ENCODE results near the gene PCDHGA9. TPM values are rescaled to one million over a fixed set of nuclear protein-coding genes. Genes with fewer than 3 reads are reported as not detected.

PCDHGA9 gene
- under 1 TPM; 0.09 to 0.10 TPM for total RNA-seq

GRCh38 chr5:141402553-141403243, at the start of gene PCDHGA9:
TSS of gene PCDHGA9 (plus strand) at chr5:141402778. CDS start at chr5:141402953, 175 bp downstream.
- H3K9me3 Mint-ChIP-seq = peaks cover 4 to 6% of the 10 kb centered on the region in 2 donors
- peak within 1 kb of the TSS; percentile 67 to 75 for H3K4me3 Mint-ChIP-seq
- ATAC-seq (replicated peaks in 1 of 2) = no peak
- H3K36me3 Mint-ChIP-seq (ENCODE audit: insufficient read depth in 2 of 2) = peaks cover 16 to 20% of the 10 kb centered on the region in 2 donors
- peak within 1 kb of the TSS; percentile 82 for H3K27ac Mint-ChIP-seq
- H3K27me3 Mint-ChIP-seq (ENCODE audit: low read depth) = peaks cover 77% of the 10 kb centered on the region
- no peak for DNase-seq
- peaks cover 10% of the 10 kb centered on the region for H3K4me1 Mint-ChIP-seq (ENCODE audit: low read depth)

- Mint-ChIP-seq H3K4me1 (ENCODE audit: low read depth) (peaks cover 7% of the 10 kb centered on the region), H3K27me3 (ENCODE audit: low read depth) (peaks cover 81% of the 10 kb centered on the region), H3K27ac (no peak within 1 kb of the TSS), H3K9me3 (peaks cover 10 to 11% of the 10 kb centered on the region in 2 donors), H3K36me3 (ENCODE audit: insufficient read depth in 2 of 2) (peaks cover 14 to 16% of the 10 kb centered on the region in 2 donors), H3K4me3 (peak within 1 kb of the TSS; percentile 65 to 73)
- ATAC-seq (replicated peaks in 1 of 2) = no peak
- DNase-seq = no peak
Measured at GRCh38 chr5:141354900-141355469, 47.6 kb upstream of the PCDHGA9 start, which contains the start of gene PCDHGA4. TSS of gene PCDHGA4 (plus strand) at chr5:141355021. CDS start at chr5:141355108, 87 bp downstream.

- peaks cover 6% of the 10 kb centered on the region for H3K4me1 Mint-ChIP-seq (ENCODE audit: low read depth)
- H3K27me3 Mint-ChIP-seq (ENCODE audit: low read depth) = peaks cover 81% of the 10 kb centered on the region
- H3K4me3 Mint-ChIP-seq = peak overlapping the region in 1 of 2 donors; percentile 65
- H3K9me3 Mint-ChIP-seq = peaks cover 8% of the 10 kb centered on the region in 2 donors
- no peak overlapping the region for H3K27ac Mint-ChIP-seq
- DNase-seq (no peak), ATAC-seq (replicated peaks in 1 of 2) (no peak)
- peaks cover 12 to 16% of the 10 kb centered on the region in 2 donors for H3K36me3 Mint-ChIP-seq (ENCODE audit: insufficient read depth in 2 of 2)
Measured at GRCh38 chr5:141355641-141356040, 46.9 kb upstream of the PCDHGA9 start.

GRCh38 chr5:141356133-141356532, 46.4 kb upstream of the PCDHGA9 start:
- Mint-ChIP-seq H3K36me3 (ENCODE audit: insufficient read depth in 2 of 2) (peaks cover 17 to 21% of the 10 kb centered on the region in 2 donors), H3K9me3 (peaks cover 8 to 11% of the 10 kb centered on the region in 2 donors), H3K27me3 (ENCODE audit: low read depth) (peaks cover 82% of the 10 kb centered on the region), H3K4me3 (no peak overlapping the region), H3K27ac (no peak overlapping the region), H3K4me1 (ENCODE audit: low read depth) (peaks cover 6% of the 10 kb centered on the region)
- no peak for DNase-seq
- no peak for ATAC-seq (replicated peaks in 1 of 2)

- Mint-ChIP-seq H3K27me3 (ENCODE audit: low read depth) (peaks cover 89% of the 10 kb centered on the region), H3K9me3 (peaks cover 8 to 12% of the 10 kb centered on the region in 2 donors), H3K27ac (no peak overlapping the region), H3K4me3 (no peak overlapping the region), H3K4me1 (ENCODE audit: low read depth) (peaks cover 6% of the 10 kb centered on the region), H3K36me3 (ENCODE audit: insufficient read depth in 2 of 2) (peaks cover 22 to 24% of the 10 kb centered on the region in 2 donors)
- DNase-seq = no peak
- no peak for ATAC-seq (replicated peaks in 1 of 2)
Measured at GRCh38 chr5:141356950-141357349, 45.6 kb upstream of the PCDHGA9 start.

GRCh38 chr5:141359790-141360426, 42.7 kb upstream of the PCDHGA9 start, which contains the start of gene PCDHGB2:
TSS of gene PCDHGB2 (plus strand) at chr5:141359994. CDS start at chr5:141360136, 142 bp downstream.
- Mint-ChIP-seq H3K27me3 (ENCODE audit: low read depth) (peaks cover 92% of the 10 kb centered on the region), H3K9me3 (peaks cover 8 to 9% of the 10 kb centered on the region in 2 donors), H3K36me3 (ENCODE audit: insufficient read depth in 2 of 2) (peaks cover 30 to 33% of the 10 kb centered on the region in 2 donors), H3K4me3 (peak within 1 kb of the TSS; percentile 80 to 81), H3K27ac (peak within 1 kb of the TSS; percentile 30), H3K4me1 (ENCODE audit: low read depth) (peaks cover 6% of the 10 kb centered on the region)
- ATAC-seq (replicated peaks in 1 of 2) = peak; percentile 37 to 42
- no peak for DNase-seq

GRCh38 chr5:141360685-141361084, 41.9 kb upstream of the PCDHGA9 start:
- H3K27me3 Mint-ChIP-seq (ENCODE audit: low read depth) = peaks cover 92% of the 10 kb centered on the region
- H3K4me1 Mint-ChIP-seq (ENCODE audit: low read depth) = peaks cover 9% of the 10 kb centered on the region
- H3K36me3 Mint-ChIP-seq (ENCODE audit: insufficient read depth in 2 of 2) = peaks cover 34 to 39% of the 10 kb centered on the region in 2 donors
- H3K27ac Mint-ChIP-seq = no peak overlapping the region
- no peak for DNase-seq
- peak overlapping the region in 1 of 2 donors; percentile 17 for H3K4me3 Mint-ChIP-seq
- H3K9me3 Mint-ChIP-seq = peaks cover 9 to 15% of the 10 kb centered on the region in 2 donors
- ATAC-seq (replicated peaks in 1 of 2) = no peak

GRCh38 chr5:141362719-141363118, 39.9 kb upstream of the PCDHGA9 start:
- Mint-ChIP-seq H3K9me3 (peaks cover 9 to 15% of the 10 kb centered on the region in 2 donors), H3K4me1 (ENCODE audit: low read depth) (peaks cover 9% of the 10 kb centered on the region), H3K27me3 (ENCODE audit: low read depth) (peaks cover 86% of the 10 kb centered on the region), H3K4me3 (no peak overlapping the region), H3K27ac (peak overlapping the region; percentile 11), H3K36me3 (ENCODE audit: insufficient read depth in 2 of 2) (peaks cover 33 to 46% of the 10 kb centered on the region in 2 donors)
- ATAC-seq (replicated peaks in 1 of 2) (no peak), DNase-seq (no peak)

GRCh38 chr5:141363952-141364660, 38.5 kb upstream of the PCDHGA9 start, which contains the start of gene PCDHGA5:
TSS of gene PCDHGA5 (plus strand) at chr5:141364162. CDS start at chr5:141364331, 169 bp downstream.
- ATAC-seq (replicated peaks in 1 of 2) (no peak), DNase-seq (no peak)
- Mint-ChIP-seq H3K4me3 (no peak within 1 kb of the TSS), H3K36me3 (ENCODE audit: insufficient read depth in 2 of 2) (peaks cover 33 to 44% of the 10 kb centered on the region in 2 donors), H3K27ac (peak within 1 kb of the TSS; percentile 83), H3K27me3 (ENCODE audit: low read depth) (peaks cover 89% of the 10 kb centered on the region), H3K9me3 (peaks cover 9 to 14% of the 10 kb centered on the region in 2 donors), H3K4me1 (ENCODE audit: low read depth) (peaks cover 9% of the 10 kb centered on the region)

- DNase-seq = no peak
- peaks cover 89% of the 10 kb centered on the region for H3K27me3 Mint-ChIP-seq (ENCODE audit: low read depth)
Measured at GRCh38 chr5:141366016-141366896, 36.3 kb upstream of the PCDHGA9 start.

GRCh38 chr5:141369994-141370848, 32.4 kb upstream of the PCDHGA9 start, which contains the start of gene PCDHGB3:
TSS of gene PCDHGB3 (plus strand) at chr5:141370242. CDS start at chr5:141370395, 153 bp downstream.
- peak within 1 kb of the TSS; percentile 5 for H3K27ac Mint-ChIP-seq
- peak; percentile 63 to 81 for ATAC-seq (replicated peaks in 1 of 2)
- peaks cover 90% of the 10 kb centered on the region for H3K27me3 Mint-ChIP-seq (ENCODE audit: low read depth)
- H3K4me1 Mint-ChIP-seq (ENCODE audit: low read depth) = peaks cover 13% of the 10 kb centered on the region
- peak; percentile 41 to 46 for DNase-seq
- H3K4me3 Mint-ChIP-seq = peak within 1 kb of the TSS; percentile 83 to 92
- H3K9me3 Mint-ChIP-seq = peaks cover 2 to 13% of the 10 kb centered on the region in 2 donors
- peaks cover 15 to 33% of the 10 kb centered on the region in 2 donors for H3K36me3 Mint-ChIP-seq (ENCODE audit: insufficient read depth in 2 of 2)

More at GRCh38 chr5:141366016-141366896, 36.3 kb upstream of the PCDHGA9 start:
- Mint-ChIP-seq H3K9me3 (peaks cover 9 to 12% of the 10 kb centered on the region in 2 donors), H3K27ac (no peak overlapping the region), H3K4me3 (no peak overlapping the region), H3K4me1 (ENCODE audit: low read depth) (peaks cover 15% of the 10 kb centered on the region), H3K36me3 (ENCODE audit: insufficient read depth in 2 of 2) (peaks cover 25 to 37% of the 10 kb centered on the region in 2 donors)
- no peak for ATAC-seq (replicated peaks in 1 of 2)

Data from activated T-cell treated with anti-CD3 and anti-CD28 coated beads, Interleukin-2, amount 50 U/mL, for 72 hours (primary cell).